IPS-11a (cell line): ENCODE data around the gene TBC1D3L.
"Not testable (repeated sequence)": the region's sequence is repeated elsewhere in the genome, so short reads cannot be mapped to it uniquely, and the experiment has no call there.

Experiments used
- H3K4me3 ChIP-seq: one replicate; pipeline ENCODE4 v1.5.1; 2013; ENCODE audit warnings: low read depth, low read length, control low read depth

TBC1D3L gene

GRCh38 chr17:37988960-37989359, at the start of gene TBC1D3L:
TSS of gene TBC1D3L (minus strand) at chr17:37989060. CDS start at chr17:37987520, 1,540 bp downstream.
- H3K4me3 ChIP-seq, result not testable (repeated sequence)

DNA sequence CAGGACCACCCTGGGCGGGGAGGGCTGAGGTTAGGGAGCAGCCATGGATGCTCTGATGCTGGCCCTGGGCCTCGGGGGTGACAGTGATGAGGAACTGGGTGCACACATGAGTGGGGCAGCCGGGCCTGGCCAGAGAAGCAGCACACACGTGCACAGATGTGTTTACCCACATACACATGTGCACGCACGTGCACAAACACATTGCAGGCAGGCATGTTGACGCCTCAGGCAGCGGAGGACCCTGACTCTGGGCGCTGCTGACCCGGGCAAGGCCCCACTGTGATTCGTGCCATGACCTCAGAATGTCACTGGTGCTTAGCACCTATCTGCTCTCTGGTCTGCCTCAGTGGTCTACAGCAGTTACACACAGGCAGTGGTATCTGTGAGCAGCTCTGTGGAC, 14.8 kb upstream of the TBC1D3L start, which contains the start of gene TBC1D3D:
TBC1D3D (plus strand) TSS at position 301 of the 400 bp plus-strand sequence. CDS start 1,585 bp downstream, outside the sequence.
- not testable (repeated sequence) for H3K4me3 ChIP-seq
